ENCODE measurements around the gene CHRNB4.

- TF ChIP-seq HES2 (IDR thresholded peaks at IDR 0.05) (no peak), HMGXB4 (CRISPR knock-in tag; IDR thresholded peaks at IDR 0.05; ENCODE audit: borderline replicate concordance) (no peak)
These were observed 44.9 kb upstream of the CHRNB4 start for GRCh38 chr15:78685925-78686324.
